Measurements from ENCODE around the gene MYLK.

MYLK gene

GRCh38 chr3:123655400-123655799 lies 228.7 kb downstream of the MYLK start:
- Mint-ChIP-seq H3K36me3 (peaks cover 1% of the 10 kb centered on the region), H3K4me3 (no peak overlapping the region), H3K4me1 (no peaks in the 10 kb centered on the region), H3K27me3 (no peaks in the 10 kb centered on the region), H3K9me3 (no peaks in the 10 kb centered on the region), H3K27ac (no peak overlapping the region)

- Mint-ChIP-seq H3K27ac (no peak overlapping the region), H3K27me3 (no peaks in the 10 kb centered on the region), H3K36me3 (peaks cover 1% of the 10 kb centered on the region), H3K9me3 (no peaks in the 10 kb centered on the region), H3K4me1 (no peaks in the 10 kb centered on the region), H3K4me3 (no peak overlapping the region)
Measured at GRCh38 chr3:123653221-123653682, 230.9 kb downstream of the MYLK start.

GRCh38 chr3:123652342-123652984 lies 231.7 kb downstream of the MYLK start:
- H3K9me3 Mint-ChIP-seq: no peaks in the 10 kb centered on the region
- no peak overlapping the region for H3K27ac Mint-ChIP-seq
- H3K4me3 Mint-ChIP-seq: no peak overlapping the region
- H3K27me3 Mint-ChIP-seq: no peaks in the 10 kb centered on the region
- H3K4me1 Mint-ChIP-seq: no peaks in the 10 kb centered on the region
- peaks cover under 1% of the 10 kb centered on the region for H3K36me3 Mint-ChIP-seq

GRCh38 chr3:123651449-123652341 lies 232.4 kb downstream of the MYLK start:
- Mint-ChIP-seq H3K27me3 (no peaks in the 10 kb centered on the region), H3K4me3 (no peak overlapping the region), H3K36me3 (no peaks in the 10 kb centered on the region), H3K4me1 (no peaks in the 10 kb centered on the region), H3K27ac (no peak overlapping the region), H3K9me3 (no peaks in the 10 kb centered on the region)

GRCh38 chr3:123650101-123650500 lies 234.0 kb downstream of the MYLK start:
- no peaks in the 10 kb centered on the region for H3K27me3 Mint-ChIP-seq
- peak overlapping the region; percentile 3 for H3K27ac Mint-ChIP-seq
- no peaks in the 10 kb centered on the region for H3K4me1 Mint-ChIP-seq
- no peak overlapping the region for H3K4me3 Mint-ChIP-seq
- no peaks in the 10 kb centered on the region for H3K36me3 Mint-ChIP-seq
- no peaks in the 10 kb centered on the region for H3K9me3 Mint-ChIP-seq

- no peaks in the 10 kb centered on the region for H3K36me3 Mint-ChIP-seq
- H3K4me1 Mint-ChIP-seq: no peaks in the 10 kb centered on the region
Measured at GRCh38 chr3:123648696-123649405, 235.3 kb downstream of the MYLK start.

GRCh38 chr3:123644358-123644757 lies 239.8 kb downstream of the MYLK start:
- no peak overlapping the region for H3K27ac Mint-ChIP-seq
- H3K36me3 Mint-ChIP-seq: no peaks in the 10 kb centered on the region
- no peaks in the 10 kb centered on the region for H3K27me3 Mint-ChIP-seq

More at GRCh38 chr3:123648696-123649405, 235.3 kb downstream of the MYLK start:
- H3K9me3 Mint-ChIP-seq: no peaks in the 10 kb centered on the region
- H3K27ac Mint-ChIP-seq: no peak overlapping the region
- no peaks in the 10 kb centered on the region for H3K27me3 Mint-ChIP-seq
- H3K4me3 Mint-ChIP-seq: no peak overlapping the region

GRCh38 chr3:123642957-123643330 lies 241.2 kb downstream of the MYLK start:
- Mint-ChIP-seq H3K36me3 (no peaks in the 10 kb centered on the region), H3K4me1 (no peaks in the 10 kb centered on the region), H3K4me3 (no peak overlapping the region), H3K27me3 (no peaks in the 10 kb centered on the region), H3K9me3 (no peaks in the 10 kb centered on the region), H3K27ac (no peak overlapping the region)

More at GRCh38 chr3:123644358-123644757, 239.8 kb downstream of the MYLK start:
- H3K4me1 Mint-ChIP-seq: no peaks in the 10 kb centered on the region
- H3K9me3 Mint-ChIP-seq: no peaks in the 10 kb centered on the region
- no peak overlapping the region for H3K4me3 Mint-ChIP-seq

GRCh38 chr3:123642182-123642956 lies 241.8 kb downstream of the MYLK start:
- Mint-ChIP-seq H3K4me1 (no peaks in the 10 kb centered on the region), H3K27ac (no peak overlapping the region)

GRCh38 chr3:123641505-123641904 lies 242.6 kb downstream of the MYLK start:
- Mint-ChIP-seq H3K27me3 (no peaks in the 10 kb centered on the region), H3K9me3 (no peaks in the 10 kb centered on the region), H3K4me3 (no peak overlapping the region), H3K4me1 (no peaks in the 10 kb centered on the region), H3K36me3 (no peaks in the 10 kb centered on the region), H3K27ac (no peak overlapping the region)

More at GRCh38 chr3:123642182-123642956, 241.8 kb downstream of the MYLK start:
- no peaks in the 10 kb centered on the region for H3K27me3 Mint-ChIP-seq
- H3K4me3 Mint-ChIP-seq: no peak overlapping the region
- H3K36me3 Mint-ChIP-seq: no peaks in the 10 kb centered on the region
- H3K9me3 Mint-ChIP-seq: no peaks in the 10 kb centered on the region

- Mint-ChIP-seq H3K36me3 (no peaks in the 10 kb centered on the region), H3K9me3 (no peaks in the 10 kb centered on the region), H3K4me3 (no peak overlapping the region), H3K4me1 (no peaks in the 10 kb centered on the region), H3K27me3 (no peaks in the 10 kb centered on the region), H3K27ac (no peak overlapping the region)
Measured at GRCh38 chr3:123640740-123641462, 243.2 kb downstream of the MYLK start.

GRCh38 chr3:123640311-123640710 lies 243.8 kb downstream of the MYLK start:
- Mint-ChIP-seq H3K27ac (no peak overlapping the region), H3K36me3 (no peaks in the 10 kb centered on the region), H3K27me3 (no peaks in the 10 kb centered on the region), H3K4me3 (no peak overlapping the region), H3K9me3 (no peaks in the 10 kb centered on the region), H3K4me1 (no peaks in the 10 kb centered on the region)

GRCh38 chr3:123638936-123639689 lies 245.0 kb downstream of the MYLK start:
- Mint-ChIP-seq H3K4me1 (no peaks in the 10 kb centered on the region), H3K27ac (no peak overlapping the region), H3K36me3 (no peaks in the 10 kb centered on the region), H3K9me3 (no peaks in the 10 kb centered on the region), H3K27me3 (no peaks in the 10 kb centered on the region), H3K4me3 (no peak overlapping the region)

- Mint-ChIP-seq H3K9me3 (no peaks in the 10 kb centered on the region), H3K4me1 (no peaks in the 10 kb centered on the region), H3K4me3 (no peak overlapping the region), H3K36me3 (peaks cover 3% of the 10 kb centered on the region), H3K27ac (no peak overlapping the region), H3K27me3 (no peaks in the 10 kb centered on the region)
Measured at GRCh38 chr3:123637841-123638240, 246.3 kb downstream of the MYLK start.

Data from activated naive CD4-positive, alpha-beta T cell treated with anti-CD3 and anti-CD28 coated beads, Interleukin-2, amount 50 U/mL, for 24 hours (primary cell).